Kidney epithelial cell (primary cell): ENCODE data around the gene UTP4. TPM values are rescaled to one million over a fixed set of nuclear protein-coding genes. Genes with fewer than 3 reads are reported as not detected.

ENCODE experiments used
- DNase-seq: peaks from one replicate; pipeline ENCODE4 v3.0.0-alpha.2; 2010; ENCODE audit warnings: low read depth
- H3K27me3 ChIP-seq: 2 replicates; pipeline ENCODE4 v1.6.0; 2011; ENCODE audit warnings: low read length; ENCODE audit not compliant: control insufficient read depth, insufficient read depth
- H3K36me3 ChIP-seq: 2 replicates; pipeline ENCODE4 v1.5.1; 2011; ENCODE audit warnings: low read length; ENCODE audit not compliant: control insufficient read depth, insufficient read depth
- H3K4me3 ChIP-seq: 2 replicates; pipeline ENCODE4 v1.5.1; 2011; ENCODE audit warnings: low read depth, mild to moderate bottlenecking, control low read depth, low read length
- CTCF ChIP-seq: IDR thresholded peaks from 2 replicates; pipeline ENCODE4 v1.5.1; 2011; ENCODE audit warnings: mild to moderate bottlenecking, moderate library complexity, low read length, control low read depth, inconsistent platforms; ENCODE audit not compliant: insufficient read depth, poor library complexity, severe bottlenecking
- total RNA-seq: library from RNA; depleted of rRNA; stranded (reverse); fragments of >200 nt; gene quantifications from 2 replicates; pipeline ENCODE4 v1.2.3, GENCODE V29; 2015

Gene UTP4
- total RNA-seq, 1 donor from 2014 or later = 32.8 TPM

- DNase-seq = no peak
- Histone ChIP-seq H3K4me3 (no peak overlapping the region), H3K36me3 (peaks cover 2% of the 10 kb centered on the region), H3K27me3 (no peaks in the 10 kb centered on the region)
- TF ChIP-seq CTCF = no peak
Measured at GRCh38 chr16:69169607-69170352, 37.3 kb downstream of the UTP4 start.

GRCh38 chr16:69171325-69172084 lies 39.1 kb downstream of the UTP4 start:
- no peak for TF ChIP-seq CTCF
- Histone ChIP-seq H3K36me3 (peaks cover 2% of the 10 kb centered on the region), H3K4me3 (no peak overlapping the region), H3K27me3 (no peaks in the 10 kb centered on the region)
- peak; percentile 76 for DNase-seq

GRCh38 chr16:69176033-69176800 lies 43.8 kb downstream of the UTP4 start:
- no peak overlapping the region for H3K4me3 ChIP-seq
- TF ChIP-seq CTCF = no peak
- no peaks in the 10 kb centered on the region for H3K36me3 ChIP-seq
- DNase-seq = no peak
- H3K27me3 ChIP-seq = no peaks in the 10 kb centered on the region

- no peak for DNase-seq
- Histone ChIP-seq H3K27me3 (no peaks in the 10 kb centered on the region), H3K4me3 (no peak overlapping the region), H3K36me3 (no peaks in the 10 kb centered on the region)
- no peak for TF ChIP-seq CTCF
Measured at GRCh38 chr16:69179328-69180010, 47.0 kb downstream of the UTP4 start.

GRCh38 chr16:69180011-69180338 lies 47.5 kb downstream of the UTP4 start:
- no peaks in the 10 kb centered on the region for H3K27me3 ChIP-seq
- no peak overlapping the region for H3K4me3 ChIP-seq
- no peak for DNase-seq
- H3K36me3 ChIP-seq = no peaks in the 10 kb centered on the region
- TF ChIP-seq CTCF = no peak
